HCT116 (cell line): ENCODE results near the gene CPA1. TPM values are rescaled to one million over a fixed set of nuclear protein-coding genes. Genes with fewer than 3 reads are reported as not detected.

ENCODE experiments used
- ATAC-seq: fragments of 200-7000 bp; cut with Tn5 transposase; 2 replicates; pipeline ENCODE4 v1.9.1; 2020; ENCODE audit warnings: mild to moderate bottlenecking, moderate library complexity
- Bru-seq: library from RNA; stranded (reverse); fragments of 400-500 nt; gene quantifications from one replicate; lab custom pipeline; 2021; lab: Mats Ljungman, UMichigan
- BruChase-seq, 2 experiments: library from RNA; stranded (reverse); fragments of 400-500 nt; gene quantifications; one replicate each; lab custom pipeline; 2021; lab: Mats Ljungman, UMichigan
- BruUV-seq: library from RNA; stranded (reverse); fragments of 400-500 nt; replicated peaks from 2 replicates; lab custom pipeline; 2021; lab: Mats Ljungman, UMichigan
- CTCF ChIA-PET: fragments of 300-600 bp; sonication (Branson Sonifier 250); formaldehyde crosslinking; loops from one replicate; lab custom pipeline; 2021; ENCODE audit warnings: antibody characterized with exemption; lab: Charles Lee
- POLR2A ChIA-PET: fragments of 300-600, 350-600 bp; sonication (Branson Sonifier 250); formaldehyde crosslinking; loops from one replicate; lab custom pipeline; 2021; ENCODE audit warnings: antibody characterized with exemption; lab: Charles Lee
- RAD21 ChIA-PET, 2 experiments: fragments of 300-600 bp; sonication (Branson Sonifier 250); formaldehyde crosslinking; loops; one replicate each; lab custom pipeline; 2023; ENCODE audit warnings: low total read pairs in 2 of 2; ENCODE audit not compliant: uncharacterized antibody in 2 of 2, unreplicated experiment in 2 of 2, low non-redundant PET in 1 of 2; lab: Charles Lee
- DNase-seq: peaks from one replicate; pipeline ENCODE4 v3.0.0-alpha.2; 2010; ENCODE audit warnings: low read depth, low spot score
- H2AFZ ChIP-seq: fragments of 200-600 bp; shearing (Covaris generic), sonication (generic); 2 replicates; pipeline ENCODE4 v1.6.1; 2017; ENCODE audit warnings: low read depth, mixed run types, mixed read lengths, antibody characterized with exemption, low read length; ENCODE audit not compliant: poor library complexity, severe bottlenecking
- H3K27ac ChIP-seq: 2 replicates; pipeline ENCODE4 v1.5.1; 2012; ENCODE audit warnings: low read depth, low read length
- H3K27me3 ChIP-seq: fragments of 200-600 bp; sonication (generic); 2 replicates; pipeline ENCODE4 v1.6.1; 2016; ENCODE audit warnings: mixed run types, low read length, mixed read lengths; ENCODE audit not compliant: insufficient read depth
- H3K36me3 ChIP-seq, 2 experiments: fragments of 200-500 bp in 1 of 2; fragments of 200-600 bp in 1 of 2; sonication (Bioruptor generic) in 1 of 2; sonication (generic) in 1 of 2; 2 replicates each; pipeline versions ENCODE4 v1.5.1 to v1.6.1; 2014 to 2016; ENCODE audit warnings: low read length in 2 of 2, inconsistent platforms in 1 of 2, mixed read lengths in 1 of 2, mixed run types in 1 of 2; ENCODE audit not compliant: insufficient read depth in 2 of 2, control insufficient read depth in 1 of 2
- H3K4me1 ChIP-seq, 2 experiments: fragments of 200-600 bp in 1 of 2; sonication (generic) in 1 of 2; 2 replicates each; pipeline versions ENCODE4 v1.5.1 to v1.6.1; 2012 to 2017; ENCODE audit warnings: low read length in 2 of 2, inconsistent platforms in 1 of 2, mild to moderate bottlenecking in 1 of 2, mixed read lengths in 1 of 2, mixed run types in 1 of 2, moderate library complexity in 1 of 2; ENCODE audit not compliant: insufficient read depth in 2 of 2, control insufficient read depth in 1 of 2
- H3K4me2 ChIP-seq: fragments of 200-600 bp; sonication (generic); 2 replicates; pipeline ENCODE4 v1.6.1; 2017; ENCODE audit warnings: mixed run types, low read length, mixed read lengths
- H3K4me3 ChIP-seq, 2 experiments: fragments of 200-600 bp in 1 of 2; sonication (generic) in 1 of 2; replicated peaks in 1 of 2; 2 replicates each; pipeline ENCODE4 v1.5.1; 2011 to 2016; ENCODE audit warnings: low read length in 2 of 2, control low read depth in 1 of 2, low read depth in 1 of 2, mild to moderate bottlenecking in 1 of 2, mixed read lengths in 1 of 2, mixed run types in 1 of 2
- H3K79me2 ChIP-seq: fragments of 200-600 bp; sonication (generic); 2 replicates; pipeline ENCODE4 v1.6.1; 2017; ENCODE audit warnings: mild to moderate bottlenecking, mixed run types, low read length, moderate library complexity, mixed read lengths; ENCODE audit not compliant: insufficient read depth
- H3K9ac ChIP-seq: fragments of 200-600 bp; sonication (generic); 2 replicates; pipeline ENCODE4 v1.6.1; 2016; ENCODE audit warnings: low read length, mixed read lengths
- H3K9me2 ChIP-seq: fragments of 200-600 bp; sonication (generic), shearing (Covaris generic); 2 replicates; pipeline ENCODE4 v1.6.1; 2017; ENCODE audit warnings: mixed run types, mild to moderate bottlenecking, moderate library complexity; ENCODE audit not compliant: insufficient read depth
- H3K9me3 ChIP-seq, 2 experiments: fragments of 200-500 bp in 1 of 2; fragments of 200-600 bp in 1 of 2; sonication (Bioruptor generic) in 1 of 2; sonication (generic) in 1 of 2; 2 replicates each; pipeline ENCODE4 v1.6.1; 2014 to 2017; ENCODE audit warnings: low read length in 2 of 2, mixed read lengths in 2 of 2, inconsistent platforms in 1 of 2, low read depth in 1 of 2, mild to moderate bottlenecking in 1 of 2, mixed run types in 1 of 2, moderate library complexity in 1 of 2; ENCODE audit not compliant: control insufficient read depth in 1 of 2, insufficient read depth in 1 of 2
- H4K20me1 ChIP-seq: fragments of 200-600 bp; sonication (generic), shearing (Covaris generic); 2 replicates; pipeline ENCODE4 v1.6.1; 2017; ENCODE audit warnings: mixed run types, mild to moderate bottlenecking, moderate library complexity; ENCODE audit not compliant: insufficient read depth
- CBX3 ChIP-seq: IDR thresholded peaks from 2 replicates; pipeline ENCODE4 v1.6.1; 2012; ENCODE audit warnings: low read depth
- CEBPB ChIP-seq: IDR thresholded peaks from 2 replicates; pipeline ENCODE4 v1.6.1; 2012; ENCODE audit warnings: low read depth
- EZH2phosphoT487 ChIP-seq: fragments of 200-600 bp; IDR thresholded peaks from 2 replicates; pipeline ENCODE4 v1.6.1; 2018; ENCODE audit warnings: antibody characterized with exemption, borderline replicate concordance
- FOSL1 ChIP-seq: IDR thresholded peaks from 2 replicates; pipeline ENCODE4 v1.6.1; 2012; ENCODE audit warnings: low read depth
- JUND ChIP-seq: IDR thresholded peaks from 2 replicates; pipeline ENCODE4 v1.6.1; 2012
- RAD21 ChIP-seq: IDR thresholded peaks from 2 replicates; pipeline ENCODE4 v1.6.1; 2012; ENCODE audit warnings: low read depth, mild to moderate bottlenecking
- SRF ChIP-seq: IDR thresholded peaks from 2 replicates; pipeline ENCODE4 v1.6.1; 2012; ENCODE audit warnings: low read depth
- YY1 ChIP-seq: IDR thresholded peaks from 2 replicates; pipeline ENCODE4 v1.6.1; 2011; ENCODE audit warnings: low read length, low read depth, moderate library complexity, mild to moderate bottlenecking; ENCODE audit not compliant: insufficient replicate concordance; ENCODE audit errors: extremely low read depth
- ZFX ChIP-seq: fragments of 450-650 bp; IDR thresholded peaks from 2 replicates; pipeline ENCODE4 v1.6.1; 2017
- ZNF274 ChIP-seq: fragments of 200-500 bp; sonication (Bioruptor generic); IDR thresholded peaks from 2 replicates; pipeline ENCODE4 v1.6.1; 2014; ENCODE audit warnings: mild to moderate bottlenecking, low read depth, low read length, inconsistent platforms
- intact Hi-C: fragments of 100-400 bp; cut with micrococcal nuclease; formaldehyde crosslinking; loops from 2 replicates; pipeline ENCODE4 v1.10.0; 2022
- long read RNA-seq: library from polyadenylated mRNA; unstranded; transcript quantifications from one replicate; pipeline ENCODE4 v2.0.0, GENCODE V29; 2021; ENCODE audit not compliant: unreplicated experiment
- polyA plus RNA-seq: library from polyadenylated mRNA; unstranded; fragments of >200 nt; gene quantifications from 2 replicates; pipeline ENCODE4 v1.2.1, GENCODE V29; 2012; ENCODE audit warnings: missing spikeins
- total RNA-seq: library from RNA; stranded (reverse); gene quantifications from one replicate; pipeline ENCODE4 v1.2.1, GENCODE V29; 2021; ENCODE audit not compliant: unreplicated experiment
- TF ChIP-seq, protein P1 (sequence below): IDR thresholded peaks from 2 replicates; pipeline ENCODE4 v1.6.1; 2012
- TF ChIP-seq, protein P2 (sequence below), 3 experiments: fragments of 200-600 bp in 1 of 3; sonication (generic) in 1 of 3; IDR thresholded peaks in 2 of 3; conservative IDR thresholded peaks in 1 of 3; 2 replicates each; pipeline ENCODE4 v1.5.1; 2012 to 2017; ENCODE audit warnings: low read depth in 2 of 3, low read length in 2 of 3, antibody characterized with exemption in 1 of 3, borderline replicate concordance in 1 of 3, control low read depth in 1 of 3, mild to moderate bottlenecking in 1 of 3, mixed read lengths in 1 of 3, mixed run types in 1 of 3, moderate library complexity in 1 of 3; ENCODE audit not compliant: insufficient read depth in 1 of 3
- TF ChIP-seq, protein P3 (sequence below): IDR thresholded peaks from 2 replicates; pipeline ENCODE4 v1.6.1; 2011; ENCODE audit warnings: mild to moderate bottlenecking, low read length, moderate library complexity; ENCODE audit not compliant: insufficient replicate concordance; ENCODE audit errors: extremely low read depth

The CPA1 gene
- total RNA-seq (11.9 TPM), Bru-seq, nascent RNA (not detected), BruChase-seq, experiment 1, labeled RNA remaining after a 6-hour chase (not detected), BruChase-seq, experiment 2, labeled RNA remaining after a 2-hour chase (not detected)
- not detected in 2 replicates for polyA plus RNA-seq
- long read RNA-seq: 0 reads

DNA sequence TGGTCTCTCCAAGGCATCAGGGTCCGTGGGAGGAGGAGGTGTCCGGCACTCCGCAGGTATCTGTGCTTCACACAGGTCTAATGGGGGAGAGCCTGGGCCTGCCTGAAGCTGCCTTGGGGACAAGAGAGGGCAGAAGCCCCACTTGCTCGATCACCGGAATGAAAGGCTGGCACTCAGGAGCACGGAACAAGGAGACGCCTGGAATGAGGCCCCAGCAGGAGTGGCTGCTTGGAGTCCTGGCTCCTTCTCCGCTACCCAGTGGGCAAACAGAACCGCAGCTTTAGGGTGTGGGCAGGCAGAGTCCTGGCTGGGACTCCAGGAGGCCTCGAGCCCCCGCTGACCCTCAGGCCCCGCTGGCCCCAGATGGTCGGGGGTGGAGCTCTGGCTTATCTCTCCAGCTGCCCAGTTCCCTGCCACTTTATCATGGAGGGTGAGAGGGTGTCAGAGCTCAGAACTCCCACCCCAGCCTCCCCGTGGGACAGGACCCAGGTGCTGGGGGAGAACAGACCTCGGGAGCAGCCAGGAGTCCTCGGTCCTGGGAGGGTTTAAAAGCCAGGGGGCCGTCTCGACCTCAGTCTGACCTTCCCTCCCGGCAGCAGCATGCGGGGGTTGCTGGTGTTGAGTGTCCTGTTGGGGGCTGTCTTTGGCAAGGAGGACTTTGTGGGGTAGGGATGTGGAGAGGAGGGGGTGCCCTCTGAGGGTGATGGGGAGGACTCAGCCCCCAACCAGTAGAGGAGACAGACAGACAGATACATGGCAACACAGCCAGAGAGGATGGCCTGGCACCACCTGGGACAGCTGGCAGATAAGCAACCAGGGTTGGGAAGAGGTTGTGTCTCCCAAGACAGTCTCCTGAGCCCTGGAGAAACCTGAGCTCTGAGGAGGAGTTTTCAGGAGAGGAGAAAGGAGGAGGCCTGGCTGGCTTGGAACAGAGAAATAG is at the start of gene CPA1:
Gene CPA1 (plus strand): TSS at position 574 of the 940 bp plus-strand sequence. CDS start 27 bp downstream, at position 601.
- no peak within 1 kb of the TSS for H3K4me2 ChIP-seq

DNA sequence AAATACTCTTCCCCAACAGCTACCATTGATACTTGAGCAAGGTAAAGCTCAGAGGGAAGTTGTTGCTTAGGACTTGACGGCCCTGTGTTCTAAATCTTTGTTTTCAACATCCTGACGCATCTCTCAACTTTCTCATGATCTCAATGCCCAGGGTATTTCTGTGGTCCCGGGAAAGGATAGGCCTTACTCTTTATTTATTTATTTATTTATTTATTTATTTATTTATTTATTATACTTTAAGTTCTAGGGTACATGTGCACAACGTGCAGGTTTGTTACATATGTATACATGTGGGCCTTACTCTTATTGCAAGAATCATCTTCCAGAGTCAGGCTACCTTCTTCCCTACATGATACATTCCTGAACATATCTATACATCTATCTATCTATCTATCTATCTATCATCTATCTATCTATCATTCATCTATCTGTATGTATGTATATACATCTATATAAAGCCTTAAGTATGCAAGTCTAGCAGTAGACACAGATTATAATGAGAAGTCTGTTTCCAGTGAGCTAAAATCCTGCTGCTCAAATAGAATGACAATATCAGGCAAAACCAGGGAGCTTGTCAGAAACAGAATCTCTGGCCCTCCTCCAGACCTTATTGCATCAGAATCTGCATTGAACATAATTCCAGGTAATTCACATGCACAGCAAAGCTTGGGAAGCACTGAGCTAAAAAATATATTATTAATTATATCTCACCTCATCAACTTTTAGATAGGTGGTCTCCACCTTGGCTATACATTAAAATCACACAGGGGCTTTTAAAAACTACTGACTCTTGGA is 47.8 kb upstream of the CPA1 start:
- Histone ChIP-seq H3K4me1 (no peaks in the 10 kb centered on the region), H3K27ac (no peak overlapping the region), H4K20me1 (no peaks in the 10 kb centered on the region), H3K4me3 (no peak overlapping the region), H2AFZ (no peak overlapping the region), H3K9me3 (no peaks in the 10 kb centered on the region), H3K4me2 (no peak overlapping the region), H3K79me2 (no peaks in the 10 kb centered on the region), H3K27me3 (no peaks in the 10 kb centered on the region), H3K9ac (no peak overlapping the region), H3K9me2 (no peaks in the 10 kb centered on the region), H3K36me3 (no peaks in the 10 kb centered on the region)
- CTCF ChIA-PET: no interaction called here
- RAD21 ChIA-PET: no interaction called here
- DNase-seq (no peak), ATAC-seq (no peak)
- POLR2A ChIA-PET: no interaction called here
- BruUV-seq: no TSS peak
- intact Hi-C loops: no loop called here
- TF ChIP-seq ZFX (no peak), EZH2phosphoT487 (no peak), YY1 (no peak), ZNF274 (no peak), RAD21 (no peak), SRF (no peak), CBX3 (no peak)
- TF ChIP-seq, protein P1, sequence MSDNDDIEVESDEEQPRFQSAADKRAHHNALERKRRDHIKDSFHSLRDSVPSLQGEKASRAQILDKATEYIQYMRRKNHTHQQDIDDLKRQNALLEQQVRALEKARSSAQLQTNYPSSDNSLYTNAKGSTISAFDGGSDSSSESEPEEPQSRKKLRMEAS: no peak
- TF ChIP-seq, protein P2, sequence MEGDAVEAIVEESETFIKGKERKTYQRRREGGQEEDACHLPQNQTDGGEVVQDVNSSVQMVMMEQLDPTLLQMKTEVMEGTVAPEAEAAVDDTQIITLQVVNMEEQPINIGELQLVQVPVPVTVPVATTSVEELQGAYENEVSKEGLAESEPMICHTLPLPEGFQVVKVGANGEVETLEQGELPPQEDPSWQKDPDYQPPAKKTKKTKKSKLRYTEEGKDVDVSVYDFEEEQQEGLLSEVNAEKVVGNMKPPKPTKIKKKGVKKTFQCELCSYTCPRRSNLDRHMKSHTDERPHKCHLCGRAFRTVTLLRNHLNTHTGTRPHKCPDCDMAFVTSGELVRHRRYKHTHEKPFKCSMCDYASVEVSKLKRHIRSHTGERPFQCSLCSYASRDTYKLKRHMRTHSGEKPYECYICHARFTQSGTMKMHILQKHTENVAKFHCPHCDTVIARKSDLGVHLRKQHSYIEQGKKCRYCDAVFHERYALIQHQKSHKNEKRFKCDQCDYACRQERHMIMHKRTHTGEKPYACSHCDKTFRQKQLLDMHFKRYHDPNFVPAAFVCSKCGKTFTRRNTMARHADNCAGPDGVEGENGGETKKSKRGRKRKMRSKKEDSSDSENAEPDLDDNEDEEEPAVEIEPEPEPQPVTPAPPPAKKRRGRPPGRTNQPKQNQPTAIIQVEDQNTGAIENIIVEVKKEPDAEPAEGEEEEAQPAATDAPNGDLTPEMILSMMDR (IDR thresholded peaks at IDR 0.05 in 2 of 3, conservative IDR thresholded peaks at IDR 0.05 in 1 of 3; ENCODE audit: borderline replicate concordance in 1 of 3, insufficient read depth in 1 of 3, low read depth in 2 of 3, low read length in 2 of 3): no peak
- TF ChIP-seq, protein P3, sequence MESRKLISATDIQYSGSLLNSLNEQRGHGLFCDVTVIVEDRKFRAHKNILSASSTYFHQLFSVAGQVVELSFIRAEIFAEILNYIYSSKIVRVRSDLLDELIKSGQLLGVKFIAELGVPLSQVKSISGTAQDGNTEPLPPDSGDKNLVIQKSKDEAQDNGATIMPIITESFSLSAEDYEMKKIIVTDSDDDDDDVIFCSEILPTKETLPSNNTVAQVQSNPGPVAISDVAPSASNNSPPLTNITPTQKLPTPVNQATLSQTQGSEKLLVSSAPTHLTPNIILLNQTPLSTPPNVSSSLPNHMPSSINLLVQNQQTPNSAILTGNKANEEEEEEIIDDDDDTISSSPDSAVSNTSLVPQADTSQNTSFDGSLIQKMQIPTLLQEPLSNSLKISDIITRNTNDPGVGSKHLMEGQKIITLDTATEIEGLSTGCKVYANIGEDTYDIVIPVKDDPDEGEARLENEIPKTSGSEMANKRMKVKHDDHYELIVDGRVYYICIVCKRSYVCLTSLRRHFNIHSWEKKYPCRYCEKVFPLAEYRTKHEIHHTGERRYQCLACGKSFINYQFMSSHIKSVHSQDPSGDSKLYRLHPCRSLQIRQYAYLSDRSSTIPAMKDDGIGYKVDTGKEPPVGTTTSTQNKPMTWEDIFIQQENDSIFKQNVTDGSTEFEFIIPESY: no peak

More for the DNA sequence above, at the start of gene CPA1:
- Histone ChIP-seq H3K4me1 (no peaks in the 10 kb centered on the region), H3K4me3 (no peak within 1 kb of the TSS), H2AFZ (no peak within 1 kb of the TSS), H3K9ac (no peak within 1 kb of the TSS), H3K9me3 (no peaks in the 10 kb centered on the region), H3K27ac (no peak within 1 kb of the TSS), H3K79me2 (no peaks in the 10 kb centered on the region), H3K27me3 (no peaks in the 10 kb centered on the region), H3K9me2 (no peaks in the 10 kb centered on the region), H4K20me1 (no peaks in the 10 kb centered on the region), H3K36me3 (no peaks in the 10 kb centered on the region)
- BruUV-seq: no TSS peak
- ChIA-PET POLR2A (no interaction called here), CTCF (no interaction called here), RAD21 (no interaction called here)
- ATAC-seq (no peak), DNase-seq (no peak)
- TF ChIP-seq RAD21: no peak
- TF ChIP-seq ZNF274: no peak
- TF ChIP-seq FOSL1: no peak
- no peak for TF ChIP-seq CEBPB
- TF ChIP-seq JUND: no peak
- intact Hi-C loops: no loop called here
